ENCODE measurements around the gene ITPRID1. TPM values are rescaled to one million over a fixed set of nuclear protein-coding genes. Genes with fewer than 3 reads are reported as not detected.

The ITPRID1 gene
- polyA plus RNA-seq, 1 donor (not counting 4 experiments of a cell fraction or from before 2014, with no cell fraction given) = not detected

DNA sequence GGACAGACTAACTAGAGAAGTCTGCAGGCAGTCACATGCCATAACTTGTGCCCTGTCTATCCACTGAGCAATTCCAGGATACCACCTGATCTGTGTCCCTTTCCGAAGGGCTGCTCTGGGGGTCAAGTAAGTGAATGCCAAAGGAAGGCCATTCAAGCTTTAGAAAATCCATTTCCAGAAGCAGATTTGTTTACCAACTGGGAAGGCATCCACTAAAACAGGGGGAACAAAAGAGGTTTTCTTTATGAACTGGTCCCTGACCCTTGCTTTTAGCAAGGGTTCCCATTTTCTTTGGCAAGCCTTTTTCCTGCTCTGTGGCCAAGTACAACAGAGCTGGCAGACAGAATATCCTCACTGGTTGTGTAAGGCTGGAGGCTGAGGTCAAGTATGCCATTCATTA lies 36.5 kb downstream of the ITPRID1 start:
- Histone ChIP-seq H3K79me2 (ENCODE audit: control insufficient read depth, insufficient read depth, low read length) (no peaks in the 10 kb centered on the region), H3K36me3 (ENCODE audit: control insufficient read depth in 2 of 2, extremely low read depth in 1 of 2, insufficient read depth in 2 of 2, low read length in 2 of 2) (no peaks in the 10 kb centered on the region), H3K27me3 (ENCODE audit: control insufficient read depth, extremely low read depth, insufficient read depth, low read length) (no peaks in the 10 kb centered on the region), H3K4me1 (ENCODE audit: control insufficient read depth, extremely low read depth, insufficient read depth, low read length) (no peaks in the 10 kb centered on the region), H3K4me3 (ENCODE audit: control insufficient read depth in 2 of 3, extremely low read depth in 1 of 3, insufficient read depth in 2 of 3, low read depth in 1 of 3, low read length in 3 of 3) (no peak overlapping the region), H2AFZ (ENCODE audit: control insufficient read depth, low read length) (no peak overlapping the region), H3K27ac (ENCODE audit: control insufficient read depth, insufficient read depth, low read length) (no peak overlapping the region), H3K4me2 (ENCODE audit: control insufficient read depth, extremely low read depth, insufficient read depth, low read depth, low read length) (no peak overlapping the region), H3K9me3 (ENCODE audit: control insufficient read depth, low read depth, low read length) (no peaks in the 10 kb centered on the region), H3K9me1 (ENCODE audit: control insufficient read depth, extremely low read depth, insufficient read depth, low read length) (no peaks in the 10 kb centered on the region), H3K9ac (ENCODE audit: control insufficient read depth, extremely low read depth, insufficient read depth, low read length) (no peak overlapping the region), H4K20me1 (ENCODE audit: control insufficient read depth, extremely low read depth, insufficient read depth, low read length) (no peaks in the 10 kb centered on the region)
- dilution Hi-C loops (cut with MboI; ENCODE audit: extremely low pct_ligation_motif_present, low sequenced_read_pairs) = no loop called here
- TF ChIP-seq, protein P1, sequence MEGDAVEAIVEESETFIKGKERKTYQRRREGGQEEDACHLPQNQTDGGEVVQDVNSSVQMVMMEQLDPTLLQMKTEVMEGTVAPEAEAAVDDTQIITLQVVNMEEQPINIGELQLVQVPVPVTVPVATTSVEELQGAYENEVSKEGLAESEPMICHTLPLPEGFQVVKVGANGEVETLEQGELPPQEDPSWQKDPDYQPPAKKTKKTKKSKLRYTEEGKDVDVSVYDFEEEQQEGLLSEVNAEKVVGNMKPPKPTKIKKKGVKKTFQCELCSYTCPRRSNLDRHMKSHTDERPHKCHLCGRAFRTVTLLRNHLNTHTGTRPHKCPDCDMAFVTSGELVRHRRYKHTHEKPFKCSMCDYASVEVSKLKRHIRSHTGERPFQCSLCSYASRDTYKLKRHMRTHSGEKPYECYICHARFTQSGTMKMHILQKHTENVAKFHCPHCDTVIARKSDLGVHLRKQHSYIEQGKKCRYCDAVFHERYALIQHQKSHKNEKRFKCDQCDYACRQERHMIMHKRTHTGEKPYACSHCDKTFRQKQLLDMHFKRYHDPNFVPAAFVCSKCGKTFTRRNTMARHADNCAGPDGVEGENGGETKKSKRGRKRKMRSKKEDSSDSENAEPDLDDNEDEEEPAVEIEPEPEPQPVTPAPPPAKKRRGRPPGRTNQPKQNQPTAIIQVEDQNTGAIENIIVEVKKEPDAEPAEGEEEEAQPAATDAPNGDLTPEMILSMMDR (optimal IDR thresholded peaks at IDR 0.05 in 1 of 3, IDR thresholded peaks at IDR 0.05 in 1 of 3, conservative IDR thresholded peaks at IDR 0.05 in 1 of 3; ENCODE audit: extremely low read depth in 1 of 3, insufficient read depth in 2 of 3, low read length in 3 of 3) = no peak
- no peak for TF ChIP-seq EZH2 (IDR thresholded peaks at IDR 0.05; ENCODE audit: low read length)
- no peak for DNase-seq (ENCODE audit: low read depth, low spot score)
- no peak for FAIRE-seq

- Histone ChIP-seq H3K79me2 (ENCODE audit: control insufficient read depth, insufficient read depth, low read length) (no peaks in the 10 kb centered on the region), H3K36me3 (ENCODE audit: control insufficient read depth in 2 of 2, extremely low read depth in 1 of 2, insufficient read depth in 2 of 2, low read length in 2 of 2) (no peaks in the 10 kb centered on the region), H3K4me3 (ENCODE audit: control insufficient read depth in 2 of 3, extremely low read depth in 1 of 3, insufficient read depth in 2 of 3, low read depth in 1 of 3, low read length in 3 of 3) (no peak overlapping the region), H3K9me3 (ENCODE audit: control insufficient read depth, low read depth, low read length) (no peaks in the 10 kb centered on the region), H4K20me1 (ENCODE audit: control insufficient read depth, extremely low read depth, insufficient read depth, low read length) (no peaks in the 10 kb centered on the region), H3K9ac (ENCODE audit: control insufficient read depth, extremely low read depth, insufficient read depth, low read length) (no peak overlapping the region), H3K4me2 (ENCODE audit: control insufficient read depth, extremely low read depth, insufficient read depth, low read depth, low read length) (no peak overlapping the region), H3K4me1 (ENCODE audit: control insufficient read depth, extremely low read depth, insufficient read depth, low read length) (no peaks in the 10 kb centered on the region), H3K27ac (ENCODE audit: control insufficient read depth, insufficient read depth, low read length) (no peak overlapping the region), H3K27me3 (ENCODE audit: control insufficient read depth, extremely low read depth, insufficient read depth, low read length) (no peaks in the 10 kb centered on the region), H3K9me1 (ENCODE audit: control insufficient read depth, extremely low read depth, insufficient read depth, low read length) (no peaks in the 10 kb centered on the region), H2AFZ (ENCODE audit: control insufficient read depth, low read length) (no peak overlapping the region)
- DNase-seq (ENCODE audit: low read depth, low spot score) (no peak), FAIRE-seq (no peak)
- dilution Hi-C loops (cut with MboI; ENCODE audit: extremely low pct_ligation_motif_present, low sequenced_read_pairs) = no loop called here
- TF ChIP-seq, protein P1 (optimal IDR thresholded peaks at IDR 0.05 in 1 of 3, IDR thresholded peaks at IDR 0.05 in 1 of 3, conservative IDR thresholded peaks at IDR 0.05 in 1 of 3; ENCODE audit: extremely low read depth in 1 of 3, insufficient read depth in 2 of 3, low read length in 3 of 3) = no peak
- TF ChIP-seq EZH2 (IDR thresholded peaks at IDR 0.05; ENCODE audit: low read length) = no peak
Observed at GRCh38 chr7:31553661-31554081, 39.8 kb downstream of the ITPRID1 start.

All from keratinocyte (primary cell).